ENCODE measurements around the gene ZFP30.
"Not testable (repeated sequence)": the region's sequence is repeated elsewhere in the genome, so short reads cannot be mapped to it uniquely, and the experiment has no call there.

Gene ZFP30

GRCh38 chr19:37691881-37692504 is 36.7 kb upstream of the ZFP30 start:
- peak overlapping the region; percentile 47 to 50 for H3K4me3 ChIP-seq (ENCODE audit: low read depth in 1 of 2, low read length in 1 of 2)

GRCh38 chr19:37683520-37683919 is 28.3 kb upstream of the ZFP30 start:
- Histone ChIP-seq H3K27ac (no peak overlapping the region), H3K9me3 (no peaks in the 10 kb centered on the region), H3K4me1 (ENCODE audit: control insufficient read depth in 1 of 2, insufficient read depth in 1 of 2, low read depth in 1 of 2, low read length in 1 of 2) (no peaks in the 10 kb centered on the region), H3K36me3 (no peaks in the 10 kb centered on the region), H3K4me3 (ENCODE audit: low read depth in 1 of 2, low read length in 1 of 2) (no peak overlapping the region), H3K27me3 (no peaks in the 10 kb centered on the region)
- TF ChIP-seq CTCF (IDR thresholded peaks at IDR 0.05): no peak

More at GRCh38 chr19:37691881-37692504, 36.7 kb upstream of the ZFP30 start:
- Histone ChIP-seq H3K27me3 (peaks cover 17% of the 10 kb centered on the region), H3K27ac (no peak overlapping the region), H3K9me3 (no peaks in the 10 kb centered on the region), H3K4me1 (ENCODE audit: control insufficient read depth in 1 of 2, insufficient read depth in 1 of 2, low read depth in 1 of 2, low read length in 1 of 2) (peaks cover 7 to 8% of the 10 kb centered on the region in 2 experiments), H3K36me3 (no peaks in the 10 kb centered on the region)
- TF ChIP-seq CTCF (IDR thresholded peaks at IDR 0.05): no peak

GRCh38 chr19:37669450-37669914 is 14.2 kb upstream of the ZFP30 start:
- H3K27ac ChIP-seq: no peak overlapping the region
- no peaks in the 10 kb centered on the region for H3K36me3 ChIP-seq
- no peaks in the 10 kb centered on the region for H3K4me1 ChIP-seq (ENCODE audit: control insufficient read depth in 1 of 2, insufficient read depth in 1 of 2, low read depth in 1 of 2, low read length in 1 of 2)
- no peak overlapping the region for H3K4me3 ChIP-seq (ENCODE audit: low read depth in 1 of 2, low read length in 1 of 2)
- TF ChIP-seq CTCF (IDR thresholded peaks at IDR 0.05): no peak
- peaks cover 42% of the 10 kb centered on the region for H3K9me3 ChIP-seq
- no peaks in the 10 kb centered on the region for H3K27me3 ChIP-seq

- H3K27me3 ChIP-seq: peaks cover 19% of the 10 kb centered on the region
- H3K4me1 ChIP-seq (ENCODE audit: control insufficient read depth in 1 of 2, insufficient read depth in 1 of 2, low read depth in 1 of 2, low read length in 1 of 2): peaks cover 20 to 22% of the 10 kb centered on the region in 2 experiments
- not testable (repeated sequence) for H3K9me3 ChIP-seq; H3K27ac ChIP-seq; H3K36me3 ChIP-seq; H3K4me3 ChIP-seq (ENCODE audit: low read depth in 1 of 2, low read length in 1 of 2)
These were observed 1.9 kb upstream of the ZFP30 start for GRCh38 chr19:37657157-37657556.

- H3K4me3 ChIP-seq (ENCODE audit: low read depth in 1 of 2, low read length in 1 of 2): peak overlapping the region; percentile 67 to 70
- H3K27me3 ChIP-seq: peaks cover 19% of the 10 kb centered on the region
- no peak for TF ChIP-seq CTCF (IDR thresholded peaks at IDR 0.05)
- H3K9me3 ChIP-seq: no peaks in the 10 kb centered on the region
- H3K36me3 ChIP-seq: no peaks in the 10 kb centered on the region
- peaks cover 20 to 22% of the 10 kb centered on the region in 2 experiments for H3K4me1 ChIP-seq (ENCODE audit: control insufficient read depth in 1 of 2, insufficient read depth in 1 of 2, low read depth in 1 of 2, low read length in 1 of 2)
- H3K27ac ChIP-seq: peak overlapping the region; percentile 67
These were observed 565 bp upstream of the ZFP30 start for GRCh38 chr19:37655689-37656371.
